ENCODE results near the gene UNC5A.

The UNC5A gene

DNA sequence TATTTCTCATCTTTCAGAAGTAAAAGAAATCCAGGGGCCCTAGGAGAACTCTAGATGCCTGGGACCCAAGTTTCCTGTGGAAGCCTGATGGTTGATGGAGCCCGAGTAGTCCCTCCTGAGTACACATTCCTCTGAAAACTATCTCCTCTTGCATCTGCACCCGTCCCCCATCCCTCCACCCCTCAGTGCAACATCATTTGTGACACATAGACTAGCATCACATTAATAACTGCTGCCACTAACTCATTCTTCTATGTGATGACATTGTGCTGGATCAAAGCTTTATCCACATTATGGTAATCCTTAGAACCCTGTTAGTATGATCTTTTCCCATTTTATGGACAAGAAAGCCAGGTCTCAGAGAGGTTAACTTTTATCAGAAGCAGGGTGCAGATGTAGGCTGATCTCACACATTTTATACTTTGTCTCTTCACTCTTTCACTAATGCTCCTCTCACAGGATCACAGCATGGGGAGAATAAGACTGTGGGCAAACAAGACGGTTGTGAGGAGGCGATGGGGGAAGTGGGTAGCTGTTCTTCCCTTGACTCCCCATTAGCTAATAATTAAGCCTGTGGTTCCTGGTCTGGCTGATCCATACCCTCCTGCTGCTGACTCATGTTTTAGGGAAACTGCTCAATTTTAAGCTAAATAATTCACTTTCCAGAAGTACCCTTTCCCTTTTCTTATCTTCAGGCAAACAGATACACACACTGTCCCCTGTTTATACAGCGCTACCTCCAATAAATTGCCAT is 92.7 kb downstream of the UNC5A start (continued):
- TF ChIP-seq, protein P1, sequence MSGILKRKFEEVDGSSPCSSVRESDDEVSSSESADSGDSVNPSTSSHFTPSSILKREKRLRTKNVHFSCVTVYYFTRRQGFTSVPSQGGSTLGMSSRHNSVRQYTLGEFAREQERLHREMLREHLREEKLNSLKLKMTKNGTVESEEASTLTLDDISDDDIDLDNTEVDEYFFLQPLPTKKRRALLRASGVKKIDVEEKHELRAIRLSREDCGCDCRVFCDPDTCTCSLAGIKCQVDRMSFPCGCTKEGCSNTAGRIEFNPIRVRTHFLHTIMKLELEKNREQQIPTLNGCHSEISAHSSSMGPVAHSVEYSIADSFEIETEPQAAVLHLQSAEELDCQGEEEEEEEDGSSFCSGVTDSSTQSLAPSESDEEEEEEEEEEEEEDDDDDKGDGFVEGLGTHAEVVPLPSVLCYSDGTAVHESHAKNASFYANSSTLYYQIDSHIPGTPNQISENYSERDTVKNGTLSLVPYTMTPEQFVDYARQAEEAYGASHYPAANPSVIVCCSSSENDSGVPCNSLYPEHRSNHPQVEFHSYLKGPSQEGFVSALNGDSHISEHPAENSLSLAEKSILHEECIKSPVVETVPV (CRISPR knock-in tag; IDR thresholded peaks at IDR 0.05): no peak

DNA sequence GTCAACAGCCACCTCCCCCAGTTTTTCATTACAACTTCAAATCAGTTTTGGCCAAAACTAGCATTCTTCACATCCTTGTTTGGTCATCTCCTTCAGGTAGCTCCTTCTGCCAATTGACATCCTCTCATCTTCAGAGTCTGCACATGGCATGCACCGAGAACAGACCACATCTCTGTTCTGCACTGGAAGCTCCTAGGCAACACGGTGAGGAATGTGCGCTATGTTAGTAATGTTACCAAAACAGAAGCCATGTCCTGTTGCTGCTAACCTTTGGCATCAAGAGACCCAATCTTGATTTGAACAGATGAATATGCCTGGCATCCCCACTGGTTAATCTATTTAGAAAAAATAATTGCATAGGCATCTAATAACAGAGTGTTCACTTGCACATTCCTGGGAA is 93.9 kb downstream of the UNC5A start:
- ATAC-seq: peak; percentile 29; the same call in 2 of the 3 replicates

DNA sequence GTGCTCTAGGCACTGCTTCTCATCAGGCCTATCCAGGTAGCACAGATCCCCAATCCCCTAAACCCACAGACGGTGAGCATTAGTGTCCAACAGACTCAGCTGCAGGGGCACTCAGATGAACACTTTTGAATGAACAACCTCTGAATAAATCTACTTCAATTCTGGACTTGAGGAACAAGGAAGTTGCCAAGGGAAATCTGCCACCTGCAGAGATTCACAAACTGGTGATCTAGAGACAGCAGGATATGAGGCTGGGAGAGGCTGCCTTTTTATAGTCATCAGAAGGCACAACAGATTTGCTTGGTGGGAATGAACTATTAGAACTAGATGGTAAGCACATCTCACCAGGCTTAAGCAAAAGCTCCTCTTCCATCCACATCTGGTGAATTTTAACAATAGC is 95.8 kb downstream of the UNC5A start:
- no peak for ATAC-seq
- TF ChIP-seq ARNTL (CRISPR knock-in tag; IDR thresholded peaks at IDR 0.05; ENCODE audit: borderline replicate concordance, low read depth) (no peak), ZFP3 (CRISPR knock-in tag; IDR thresholded peaks at IDR 0.05) (no peak), GLIS3 (CRISPR knock-in tag; IDR thresholded peaks at IDR 0.05) (no peak), ZC3H10 (CRISPR knock-in tag; IDR thresholded peaks at IDR 0.05) (no peak), ISL1 (CRISPR knock-in tag; IDR thresholded peaks at IDR 0.05) (no peak), ZNF70 (CRISPR knock-in tag; IDR thresholded peaks at IDR 0.05) (no peak), SNAI2 (CRISPR knock-in tag; IDR thresholded peaks at IDR 0.05) (no peak), ZFP30 (CRISPR knock-in tag; IDR thresholded peaks at IDR 0.05) (no peak), BACH2 (CRISPR knock-in tag; IDR thresholded peaks at IDR 0.05; ENCODE audit: borderline replicate concordance) (no peak), ZNF8 (CRISPR knock-in tag; IDR thresholded peaks at IDR 0.05) (no peak), ZNF565 (CRISPR knock-in tag; conservative IDR thresholded peaks at IDR 0.05; ENCODE audit: low read depth) (no peak), RARB (CRISPR knock-in tag; IDR thresholded peaks at IDR 0.05) (no peak), TCF4 (CRISPR knock-in tag; IDR thresholded peaks at IDR 0.05; ENCODE audit: borderline replicate concordance) (no peak), OSR1 (CRISPR knock-in tag; IDR thresholded peaks at IDR 0.05) (no peak)
- TF ChIP-seq, protein P2, sequence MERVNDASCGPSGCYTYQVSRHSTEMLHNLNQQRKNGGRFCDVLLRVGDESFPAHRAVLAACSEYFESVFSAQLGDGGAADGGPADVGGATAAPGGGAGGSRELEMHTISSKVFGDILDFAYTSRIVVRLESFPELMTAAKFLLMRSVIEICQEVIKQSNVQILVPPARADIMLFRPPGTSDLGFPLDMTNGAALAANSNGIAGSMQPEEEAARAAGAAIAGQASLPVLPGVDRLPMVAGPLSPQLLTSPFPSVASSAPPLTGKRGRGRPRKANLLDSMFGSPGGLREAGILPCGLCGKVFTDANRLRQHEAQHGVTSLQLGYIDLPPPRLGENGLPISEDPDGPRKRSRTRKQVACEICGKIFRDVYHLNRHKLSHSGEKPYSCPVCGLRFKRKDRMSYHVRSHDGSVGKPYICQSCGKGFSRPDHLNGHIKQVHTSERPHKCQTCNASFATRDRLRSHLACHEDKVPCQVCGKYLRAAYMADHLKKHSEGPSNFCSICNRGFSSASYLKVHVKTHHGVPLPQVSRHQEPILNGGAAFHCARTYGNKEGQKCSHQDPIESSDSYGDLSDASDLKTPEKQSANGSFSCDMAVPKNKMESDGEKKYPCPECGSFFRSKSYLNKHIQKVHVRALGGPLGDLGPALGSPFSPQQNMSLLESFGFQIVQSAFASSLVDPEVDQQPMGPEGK (CRISPR knock-in tag; IDR thresholded peaks at IDR 0.05; ENCODE audit: borderline replicate concordance): no peak
- TF ChIP-seq, protein P3, sequence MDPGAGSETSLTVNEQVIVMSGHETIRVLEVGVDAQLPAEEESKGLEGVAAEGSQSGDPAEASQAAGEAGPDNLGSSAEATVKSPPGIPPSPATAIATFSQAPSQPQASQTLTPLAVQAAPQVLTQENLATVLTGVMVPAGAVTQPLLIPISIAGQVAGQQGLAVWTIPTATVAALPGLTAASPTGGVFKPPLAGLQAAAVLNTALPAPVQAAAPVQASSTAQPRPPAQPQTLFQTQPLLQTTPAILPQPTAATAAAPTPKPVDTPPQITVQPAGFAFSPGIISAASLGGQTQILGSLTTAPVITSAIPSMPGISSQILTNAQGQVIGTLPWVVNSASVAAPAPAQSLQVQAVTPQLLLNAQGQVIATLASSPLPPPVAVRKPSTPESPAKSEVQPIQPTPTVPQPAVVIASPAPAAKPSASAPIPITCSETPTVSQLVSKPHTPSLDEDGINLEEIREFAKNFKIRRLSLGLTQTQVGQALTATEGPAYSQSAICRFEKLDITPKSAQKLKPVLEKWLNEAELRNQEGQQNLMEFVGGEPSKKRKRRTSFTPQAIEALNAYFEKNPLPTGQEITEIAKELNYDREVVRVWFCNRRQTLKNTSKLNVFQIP (CRISPR knock-in tag; IDR thresholded peaks at IDR 0.05; ENCODE audit: borderline replicate concordance, low read depth): no peak
- TF ChIP-seq, protein P1 (CRISPR knock-in tag; IDR thresholded peaks at IDR 0.05): no peak
- TF ChIP-seq, protein P4, sequence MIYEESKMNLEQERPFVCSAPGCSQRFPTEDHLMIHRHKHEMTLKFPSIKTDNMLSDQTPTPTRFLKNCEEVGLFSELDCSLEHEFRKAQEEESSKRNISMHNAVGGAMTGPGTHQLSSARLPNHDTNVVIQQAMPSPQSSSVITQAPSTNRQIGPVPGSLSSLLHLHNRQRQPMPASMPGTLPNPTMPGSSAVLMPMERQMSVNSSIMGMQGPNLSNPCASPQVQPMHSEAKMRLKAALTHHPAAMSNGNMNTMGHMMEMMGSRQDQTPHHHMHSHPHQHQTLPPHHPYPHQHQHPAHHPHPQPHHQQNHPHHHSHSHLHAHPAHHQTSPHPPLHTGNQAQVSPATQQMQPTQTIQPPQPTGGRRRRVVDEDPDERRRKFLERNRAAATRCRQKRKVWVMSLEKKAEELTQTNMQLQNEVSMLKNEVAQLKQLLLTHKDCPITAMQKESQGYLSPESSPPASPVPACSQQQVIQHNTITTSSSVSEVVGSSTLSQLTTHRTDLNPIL (CRISPR knock-in tag; IDR thresholded peaks at IDR 0.05; ENCODE audit: low read depth): no peak

More for the DNA sequence above, 93.9 kb downstream of the UNC5A start:
- TF ChIP-seq, protein P2 (CRISPR knock-in tag; IDR thresholded peaks at IDR 0.05; ENCODE audit: borderline replicate concordance): no peak

Measured in SK-N-SH treated with all-trans-retinoic acid at 6 μM for 48 hours (cell line).